Hepatocyte (in vitro differentiated cells): ENCODE results near the gene ERVFRD-1.

Experiments
- CTCF ChIP-seq: fragments of 200-600 bp; sonication (generic); IDR thresholded peaks from 2 replicates; pipeline ENCODE4 v1.5.1; 2016; ENCODE audit warnings: antibody characterized with exemption, mild to moderate bottlenecking; ENCODE audit not compliant: poor library complexity
- EZH2 ChIP-seq: fragments of 200-600 bp; sonication (generic); IDR thresholded peaks from 2 replicates; pipeline ENCODE4 v1.6.1; 2016; ENCODE audit warnings: antibody characterized with exemption, mild to moderate bottlenecking, borderline replicate concordance

GRCh38 chr6:11153447-11153846 lies 41.9 kb upstream of the ERVFRD-1 start:
- TF ChIP-seq EZH2 (no peak), CTCF (no peak)
